Activated CD4-positive, CD25-positive, alpha-beta regulatory T cell (primary cell): Measurements from ENCODE around the gene SULT2B1.
A peak's percentile ranks its signal among the peaks of the same experiment; 100 is the strongest.
"Not testable (repeated sequence)": the region's sequence is repeated elsewhere in the genome, so short reads cannot be mapped to it uniquely, and the experiment has no call there.

ENCODE experiments used
- DNase-seq, 4 experiments: peaks; one replicate each; lab custom pipeline; 2025; lab: John Stamatoyannopoulos, UW

SULT2B1 gene

GRCh38 chr19:48618916-48619691, 67.1 kb downstream of the SULT2B1 start, which contains the start of the genes RPL18 and SPHK2:
TSS of gene RPL18 (minus strand) at chr19:48619178. CDS start at chr19:48619143, 35 bp downstream.
TSS of gene SPHK2 (plus strand) at chr19:48619506. CDS start at chr19:48620515, 1,009 bp downstream.
- DNase-seq, result peak; percentile 93 to 96 (median 96)

GRCh38 chr19:48619692-48620585, 68.0 kb downstream of the SULT2B1 start:
- no peak for DNase-seq

- DNase-seq, result no peak
Observed at GRCh38 chr19:48623556-48624066, 71.6 kb downstream of the SULT2B1 start.

- peak; percentile 91 to 96 (median 92) for DNase-seq
Observed at GRCh38 chr19:48624067-48624594, 72.2 kb downstream of the SULT2B1 start.

- no peak for DNase-seq
Observed at GRCh38 chr19:48624791-48625723, 73.1 kb downstream of the SULT2B1 start.

GRCh38 chr19:48625891-48626327, 73.9 kb downstream of the SULT2B1 start:
- DNase-seq, result no peak

- no peak for DNase-seq
Observed at GRCh38 chr19:48627201-48627864, 75.4 kb downstream of the SULT2B1 start.

GRCh38 chr19:48627865-48628314, 75.9 kb downstream of the SULT2B1 start:
- no peak for DNase-seq

- no peak for DNase-seq
Observed at GRCh38 chr19:48628486-48629296, 76.7 kb downstream of the SULT2B1 start.

GRCh38 chr19:48629297-48629598, 77.3 kb downstream of the SULT2B1 start:
- DNase-seq, result no peak

- DNase-seq, result no peak
Observed at GRCh38 chr19:48629599-48630295, 77.8 kb downstream of the SULT2B1 start.

GRCh38 chr19:48630296-48631063, 78.5 kb downstream of the SULT2B1 start:
- DNase-seq, result no peak

- DNase-seq, result no peak
Observed at GRCh38 chr19:48631225-48631624, 79.3 kb downstream of the SULT2B1 start.

- DNase-seq, result not testable (repeated sequence)
Observed at GRCh38 chr19:48632286-48632685, 80.3 kb downstream of the SULT2B1 start.

GRCh38 chr19:48632692-48633147, 80.7 kb downstream of the SULT2B1 start:
- no peak for DNase-seq

- DNase-seq, result no peak
Observed at GRCh38 chr19:48633148-48634035, 81.4 kb downstream of the SULT2B1 start.

- DNase-seq, result no peak
Observed at GRCh38 chr19:48634036-48634342, 82.0 kb downstream of the SULT2B1 start.
